ENCODE measurements around the gene NOM1. TPM values are rescaled to one million over a fixed set of nuclear protein-coding genes. Genes with fewer than 3 reads are reported as not detected.
"Not testable (repeated sequence)": the region's sequence is repeated elsewhere in the genome, so short reads cannot be mapped to it uniquely, and the experiment has no call there.

The NOM1 gene, protein sequence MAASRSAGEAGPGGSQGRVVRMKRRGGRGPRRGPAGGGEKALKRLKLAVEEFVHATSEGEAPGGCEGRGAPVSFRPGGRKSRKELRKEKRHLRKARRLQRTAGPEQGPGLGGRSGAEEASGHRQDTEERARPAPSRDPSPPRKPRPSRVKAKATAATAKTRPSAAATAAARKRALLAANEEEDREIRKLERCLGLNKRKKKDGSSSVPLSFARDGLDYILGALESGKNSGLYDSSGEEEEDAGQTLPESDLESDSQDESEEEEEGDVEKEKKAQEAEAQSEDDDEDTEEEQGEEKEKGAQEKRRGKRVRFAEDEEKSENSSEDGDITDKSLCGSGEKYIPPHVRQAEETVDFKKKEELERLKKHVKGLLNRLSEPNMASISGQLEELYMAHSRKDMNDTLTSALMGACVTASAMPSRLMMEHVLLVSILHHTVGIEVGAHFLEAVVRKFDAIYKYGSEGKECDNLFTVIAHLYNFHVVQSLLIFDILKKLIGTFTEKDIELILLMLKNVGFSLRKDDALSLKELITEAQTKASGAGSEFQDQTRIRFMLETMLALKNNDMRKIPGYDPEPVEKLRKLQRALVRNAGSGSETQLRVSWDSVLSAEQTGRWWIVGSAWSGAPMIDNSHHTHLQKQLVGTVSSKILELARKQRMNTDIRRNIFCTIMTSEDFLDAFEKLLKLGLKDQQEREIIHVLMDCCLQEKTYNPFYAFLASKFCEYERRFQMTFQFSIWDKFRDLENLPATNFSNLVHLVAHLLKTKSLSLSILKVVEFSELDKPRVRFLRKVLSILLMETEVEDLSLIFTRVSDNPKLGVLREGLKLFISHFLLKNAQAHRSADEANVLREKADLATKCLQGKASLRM
- polyA plus RNA-seq (ENCODE audit: insufficient read length) = 32.9 TPM
- long read RNA-seq, donor 1, partial matches to known transcripts = 9 of 10 reads
- long read RNA-seq, donor 1, other reads (novel, unspliced or antisense) = 0 of 10 reads
- long read RNA-seq, donor 2, full-length matches to known transcripts = 4 of 4 reads
- long read RNA-seq, donor 2, partial matches to known transcripts = 0 of 4 reads
- long read RNA-seq, donor 2, other reads (novel, unspliced or antisense) = 0 of 4 reads
- long read RNA-seq, donor 3 = 0 reads
- long read RNA-seq, donor 4, partial matches to known transcripts = 0 of 1 reads
- long read RNA-seq, donor 4, other reads (novel, unspliced or antisense) = 0 of 1 reads
- long read RNA-seq, donor 5, partial matches to known transcripts = 5 of 6 reads
- long read RNA-seq, donor 5, other reads (novel, unspliced or antisense) = 0 of 6 reads
- long read RNA-seq, donor 6, full-length matches to known transcripts = 1 of 8 reads
- long read RNA-seq, donor 6, partial matches to known transcripts = 7 of 8 reads
- long read RNA-seq, donor 6, other reads (novel, unspliced or antisense) = 0 of 8 reads
- long read RNA-seq, donor 7, full-length matches to known transcripts = 2 of 12 reads
- long read RNA-seq, donor 7, partial matches to known transcripts = 10 of 12 reads
- long read RNA-seq, donor 7, other reads (novel, unspliced or antisense) = 0 of 12 reads
- long read RNA-seq, donor 8 = 0 reads

DNA sequence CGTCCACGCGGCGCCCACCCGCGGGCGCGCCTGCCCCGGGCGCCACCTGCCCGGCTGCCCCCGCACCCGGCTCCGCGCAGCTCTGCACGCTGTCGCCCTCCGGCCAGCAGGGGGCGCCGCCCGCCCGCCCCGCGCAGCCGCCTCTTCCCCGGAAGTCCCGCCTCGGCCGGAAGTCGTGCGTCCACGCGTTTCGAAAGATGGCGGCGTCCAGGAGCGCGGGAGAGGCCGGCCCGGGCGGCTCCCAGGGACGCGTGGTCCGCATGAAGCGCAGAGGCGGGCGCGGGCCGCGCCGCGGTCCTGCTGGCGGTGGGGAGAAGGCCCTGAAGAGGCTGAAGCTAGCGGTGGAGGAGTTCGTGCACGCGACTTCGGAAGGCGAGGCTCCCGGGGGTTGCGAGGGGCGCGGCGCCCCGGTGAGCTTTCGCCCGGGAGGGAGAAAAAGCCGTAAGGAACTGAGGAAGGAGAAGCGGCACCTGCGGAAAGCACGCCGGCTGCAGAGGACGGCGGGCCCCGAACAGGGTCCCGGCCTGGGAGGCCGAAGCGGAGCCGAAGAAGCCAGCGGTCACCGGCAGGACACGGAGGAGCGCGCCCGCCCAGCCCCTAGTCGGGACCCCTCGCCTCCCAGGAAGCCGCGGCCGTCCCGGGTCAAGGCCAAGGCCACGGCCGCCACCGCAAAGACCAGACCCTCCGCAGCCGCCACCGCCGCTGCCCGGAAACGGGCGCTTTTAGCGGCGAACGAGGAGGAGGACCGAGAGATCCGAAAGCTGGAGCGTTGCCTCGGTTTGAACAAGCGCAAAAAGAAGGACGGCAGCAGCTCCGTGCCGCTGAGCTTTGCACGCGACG lies at the start of gene NOM1:
Gene NOM1 (plus strand): TSS at position 172 of the 840 bp plus-strand sequence. CDS start 26 bp downstream, at position 198.
- DNase-seq = peak; percentile 87

DNA sequence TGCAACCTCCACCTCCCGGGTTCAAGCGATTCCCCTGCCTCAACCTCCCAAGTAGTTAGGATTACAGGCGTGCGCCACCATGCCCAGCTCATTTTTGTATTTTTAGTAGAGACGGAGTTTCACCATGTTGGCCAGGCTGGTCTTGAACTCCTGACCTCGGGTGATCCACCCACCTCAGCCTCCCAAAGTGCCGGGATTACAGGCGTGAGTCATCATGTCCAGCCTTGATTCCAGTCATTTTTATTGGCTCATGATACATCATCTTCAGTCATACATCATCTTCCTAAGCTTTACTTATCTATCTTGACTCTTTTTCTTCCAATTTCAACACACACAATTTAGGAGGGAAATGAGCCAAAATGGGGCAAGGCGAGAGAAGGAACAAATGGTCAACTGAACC lies 49.4 kb upstream of the NOM1 start:
- DNase-seq = not testable (repeated sequence)

DNA sequence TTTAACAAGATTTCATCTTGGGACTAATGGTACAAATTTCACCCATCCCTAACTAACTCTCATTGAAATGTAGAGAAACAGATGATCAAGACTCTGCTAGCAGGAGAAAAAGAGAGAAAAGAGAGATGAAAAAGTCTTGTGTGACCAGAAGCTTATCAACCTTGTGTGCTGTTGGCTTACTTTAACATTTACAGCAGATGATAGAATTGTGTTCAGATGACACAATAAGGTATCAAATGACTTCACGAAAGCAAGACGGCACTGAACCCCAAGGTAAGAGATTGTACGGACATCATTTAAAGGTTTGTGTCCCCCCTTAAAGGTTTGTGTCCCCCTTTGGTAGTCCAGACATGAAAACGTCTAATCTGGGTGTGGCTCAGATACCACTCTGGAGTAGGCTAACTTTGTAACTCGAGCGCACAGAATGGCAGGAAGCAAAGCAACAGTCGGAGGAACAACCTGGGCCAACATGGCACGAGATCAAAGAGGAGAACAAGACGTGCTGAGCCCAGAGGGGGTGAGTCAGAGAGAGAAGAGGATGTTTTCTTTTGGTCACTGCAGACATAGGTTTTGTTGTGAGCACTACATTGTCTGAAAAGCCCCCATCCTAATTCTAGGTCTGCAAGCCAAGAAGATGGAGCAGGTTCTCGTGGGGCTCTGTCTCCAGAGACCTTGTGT lies 46.1 kb upstream of the NOM1 start:
- no peak for DNase-seq

DNA sequence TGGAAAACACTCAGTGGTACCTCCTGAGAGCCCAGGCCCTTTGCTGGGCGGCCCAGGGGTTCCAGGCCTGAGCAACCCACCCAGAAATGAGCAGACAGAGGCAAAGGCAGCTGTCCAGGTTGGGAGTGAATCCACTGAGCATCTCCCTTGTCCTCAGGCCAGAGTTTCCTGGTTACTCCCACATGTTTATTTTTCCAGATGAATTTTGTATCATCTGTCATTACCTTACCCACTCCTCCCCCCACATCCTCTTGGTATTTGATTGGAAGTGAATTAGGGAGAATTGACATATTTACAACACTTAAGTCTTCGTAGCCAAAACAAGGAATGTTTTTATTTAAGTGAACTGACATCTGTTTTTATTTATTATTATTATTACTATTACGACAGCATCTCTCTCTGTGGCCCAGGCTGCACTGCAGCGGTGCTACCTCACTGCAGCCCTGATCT lies 43.3 kb upstream of the NOM1 start:
- DNase-seq = no peak

DNA sequence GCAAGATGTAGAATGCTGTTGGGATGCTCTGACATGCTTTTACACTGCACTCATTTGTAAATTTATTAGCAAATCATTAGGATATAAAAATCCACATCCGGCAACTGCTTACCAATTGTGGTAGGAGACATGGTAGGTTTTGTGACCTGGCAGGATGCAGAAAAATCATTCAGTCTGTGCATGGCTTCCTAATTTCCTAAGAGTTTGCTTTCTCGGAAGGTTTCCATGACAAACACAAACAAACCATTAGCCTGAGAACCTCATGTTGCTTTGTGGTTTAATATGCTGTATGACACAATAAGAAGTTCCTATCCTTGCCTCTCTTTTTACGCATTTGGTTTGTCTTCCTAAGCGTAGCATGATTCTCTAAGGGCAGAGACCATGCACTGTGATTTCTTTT lies 41.9 kb upstream of the NOM1 start:
- DNase-seq = no peak

DNA sequence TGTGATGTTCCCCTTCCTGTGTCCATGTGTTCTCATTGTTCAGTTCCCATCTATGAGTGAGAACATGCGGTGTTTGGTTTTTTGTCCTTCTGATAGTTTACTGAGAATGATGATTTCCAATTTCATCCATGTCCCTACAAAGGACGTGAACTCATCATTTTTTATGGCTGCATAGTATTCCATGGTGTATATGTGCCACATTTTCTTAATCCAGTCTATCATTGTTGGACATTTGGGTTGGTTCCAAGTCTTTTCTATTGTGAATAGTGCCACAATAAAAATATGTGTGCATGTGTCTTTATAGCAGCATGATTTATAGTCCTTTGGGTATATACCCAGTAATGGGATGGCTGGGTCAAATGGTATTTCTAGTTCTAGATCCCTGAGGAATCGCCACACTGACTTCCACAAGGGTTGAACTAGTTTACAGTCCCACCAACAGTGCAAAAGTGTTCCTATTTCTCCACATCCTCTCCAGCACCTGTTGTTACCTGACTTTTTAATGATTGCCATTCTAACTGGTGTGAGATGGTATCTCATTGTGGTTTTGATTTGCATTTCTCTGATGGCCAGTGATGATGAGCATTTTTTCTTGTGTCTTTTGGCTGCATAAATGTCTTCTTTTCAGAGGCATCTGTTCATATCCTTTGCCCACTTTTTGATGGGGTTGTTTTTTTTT lies 39.8 kb upstream of the NOM1 start:
- not testable (repeated sequence) for DNase-seq

DNA sequence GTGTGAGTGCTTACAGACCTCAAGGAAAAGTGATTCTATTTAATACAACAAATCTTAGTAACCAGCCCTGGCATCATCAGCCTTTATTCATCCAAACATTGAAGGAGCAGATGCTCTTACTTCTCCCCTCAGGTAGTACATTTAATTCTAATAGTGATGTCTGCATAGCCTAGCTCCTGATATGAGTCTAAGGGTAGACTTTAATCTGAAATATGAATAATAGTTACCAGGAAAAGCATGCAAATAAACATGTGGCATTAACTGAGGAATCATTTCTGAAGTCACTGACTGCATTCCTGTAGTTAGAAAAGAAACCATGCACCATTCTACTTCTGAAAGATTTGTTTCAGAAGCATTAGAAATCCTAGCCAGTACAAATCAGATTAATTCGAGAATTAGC lies 30.9 kb upstream of the NOM1 start:
- no peak for DNase-seq

DNA sequence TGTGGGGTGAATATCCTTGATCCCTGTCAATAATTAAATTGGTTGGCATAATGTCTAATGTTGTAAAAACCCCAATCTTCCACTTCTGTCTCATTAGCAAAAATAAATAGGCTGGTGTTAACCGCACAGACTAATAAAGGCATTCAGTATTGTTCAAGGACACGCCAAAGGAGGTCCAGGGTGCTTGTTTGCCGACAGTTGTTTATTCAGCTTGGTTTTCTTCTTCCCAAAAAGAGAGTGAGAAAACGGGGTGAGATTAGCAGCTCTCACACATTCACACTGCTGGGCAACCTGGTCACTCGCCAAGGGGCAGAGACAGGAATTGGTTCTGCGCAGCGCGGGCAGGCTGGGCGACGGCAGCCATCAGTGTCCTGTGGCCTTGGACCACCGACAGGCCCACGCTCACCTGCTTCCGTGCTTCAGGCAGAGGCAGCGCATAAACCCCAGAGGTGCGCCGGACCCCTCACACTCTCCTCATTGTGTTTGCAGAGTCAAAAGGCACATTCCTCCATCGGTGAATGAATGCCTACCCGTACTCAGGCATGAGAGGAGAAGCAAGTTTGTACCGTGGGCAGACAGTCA lies 30.3 kb upstream of the NOM1 start:
- no peak for DNase-seq

DNA sequence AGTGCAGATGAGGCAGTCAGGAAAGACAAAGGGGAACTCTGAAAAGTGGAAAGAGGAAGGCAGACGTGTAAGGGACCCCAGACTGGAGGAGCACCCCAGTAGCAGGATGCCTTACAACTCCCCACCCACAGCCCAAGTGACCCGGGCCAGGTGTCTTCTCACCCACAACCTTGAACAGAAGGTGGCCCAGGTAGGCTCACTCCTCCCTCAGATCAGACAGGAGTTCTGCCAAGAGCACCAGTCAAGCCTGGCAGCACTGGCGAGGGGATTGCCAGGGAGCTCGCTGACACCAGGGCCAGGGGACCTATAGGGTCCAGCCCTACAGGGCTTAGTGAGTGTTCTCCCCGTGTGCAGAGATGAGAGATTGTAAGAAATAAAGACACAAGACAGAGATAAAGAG lies 29.4 kb upstream of the NOM1 start:
- no peak for DNase-seq

DNA sequence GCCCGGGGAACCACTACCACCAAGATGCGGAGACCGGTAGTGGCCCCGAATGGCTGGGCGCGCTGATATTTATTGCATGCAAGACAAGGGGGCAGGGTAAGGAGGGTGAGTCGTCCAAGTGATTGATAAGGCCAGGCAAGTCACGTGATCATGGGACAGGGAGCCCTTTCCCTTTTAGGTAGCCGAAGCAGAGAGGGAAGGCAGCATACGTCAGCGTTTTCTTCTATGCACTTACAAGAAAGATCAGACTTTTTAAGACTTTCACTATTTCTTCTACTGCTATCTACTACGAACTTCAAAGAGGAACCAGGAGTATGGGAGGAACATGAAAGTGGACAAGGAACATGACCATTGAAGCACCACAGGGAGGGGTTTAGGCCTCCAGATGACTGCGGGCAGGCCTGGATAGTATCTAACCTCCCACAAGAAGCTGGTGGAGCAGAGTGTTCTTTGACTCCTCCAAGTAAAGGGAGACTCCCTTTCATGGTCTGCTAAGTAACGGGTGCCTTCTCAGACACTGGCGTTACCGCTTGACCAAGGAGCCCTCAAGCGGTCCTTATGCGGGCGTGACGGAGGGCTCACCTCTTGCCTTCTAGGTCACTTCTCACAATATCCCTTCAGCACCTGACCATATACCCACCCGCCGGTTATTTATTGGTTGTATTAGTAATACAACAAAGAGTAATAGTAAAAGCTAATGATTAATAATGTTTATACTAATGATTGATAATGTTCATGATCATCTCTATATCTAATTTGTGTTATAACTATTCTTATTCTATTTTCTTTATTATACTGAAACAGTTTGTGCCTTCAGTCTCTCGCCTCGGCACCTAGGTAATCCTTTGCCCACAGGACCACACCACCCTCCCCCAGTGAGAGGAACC lies 28.8 kb upstream of the NOM1 start:
- DNase-seq = not testable (repeated sequence)

DNA sequence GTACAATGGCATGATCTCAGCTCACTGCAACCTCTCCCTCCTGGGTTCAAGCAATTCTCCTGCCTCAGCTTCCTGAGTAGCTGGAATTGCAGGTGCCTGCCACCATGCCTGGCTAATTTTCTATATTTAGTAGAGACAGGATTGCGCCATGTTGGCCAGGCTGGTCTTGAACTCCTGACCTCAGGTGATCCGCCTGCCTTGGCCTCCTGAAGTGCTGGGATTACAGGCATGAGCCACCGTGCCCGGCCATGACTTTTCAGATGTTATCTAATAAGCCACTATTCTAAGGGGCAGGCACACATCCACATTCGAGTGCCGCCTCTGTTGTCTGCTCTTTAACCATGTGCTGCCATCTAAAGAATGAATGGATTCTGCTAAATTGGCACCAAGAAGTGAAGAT lies 27.2 kb upstream of the NOM1 start:
- not testable (repeated sequence) for DNase-seq

DNA sequence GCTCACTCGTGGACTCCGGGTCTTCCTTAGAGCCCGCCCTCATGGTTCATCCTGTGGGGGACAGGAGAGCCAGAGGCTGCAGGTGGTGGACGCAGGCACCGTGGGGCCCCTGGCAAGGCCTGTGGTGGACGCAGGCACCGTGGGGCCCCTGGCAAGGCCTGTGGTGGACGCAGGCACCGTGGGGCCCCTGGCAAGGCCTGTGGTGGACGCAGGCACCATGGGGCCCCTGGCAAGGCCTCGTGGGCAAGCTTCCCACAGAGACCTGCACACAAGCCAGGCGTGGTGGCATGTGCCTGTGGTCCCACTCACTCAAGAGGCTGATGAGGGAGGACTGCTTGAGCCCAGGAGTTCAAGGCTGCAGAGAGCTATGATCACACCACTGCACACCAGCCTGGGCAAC lies 23.7 kb upstream of the NOM1 start:
- DNase-seq = not testable (repeated sequence)

DNA sequence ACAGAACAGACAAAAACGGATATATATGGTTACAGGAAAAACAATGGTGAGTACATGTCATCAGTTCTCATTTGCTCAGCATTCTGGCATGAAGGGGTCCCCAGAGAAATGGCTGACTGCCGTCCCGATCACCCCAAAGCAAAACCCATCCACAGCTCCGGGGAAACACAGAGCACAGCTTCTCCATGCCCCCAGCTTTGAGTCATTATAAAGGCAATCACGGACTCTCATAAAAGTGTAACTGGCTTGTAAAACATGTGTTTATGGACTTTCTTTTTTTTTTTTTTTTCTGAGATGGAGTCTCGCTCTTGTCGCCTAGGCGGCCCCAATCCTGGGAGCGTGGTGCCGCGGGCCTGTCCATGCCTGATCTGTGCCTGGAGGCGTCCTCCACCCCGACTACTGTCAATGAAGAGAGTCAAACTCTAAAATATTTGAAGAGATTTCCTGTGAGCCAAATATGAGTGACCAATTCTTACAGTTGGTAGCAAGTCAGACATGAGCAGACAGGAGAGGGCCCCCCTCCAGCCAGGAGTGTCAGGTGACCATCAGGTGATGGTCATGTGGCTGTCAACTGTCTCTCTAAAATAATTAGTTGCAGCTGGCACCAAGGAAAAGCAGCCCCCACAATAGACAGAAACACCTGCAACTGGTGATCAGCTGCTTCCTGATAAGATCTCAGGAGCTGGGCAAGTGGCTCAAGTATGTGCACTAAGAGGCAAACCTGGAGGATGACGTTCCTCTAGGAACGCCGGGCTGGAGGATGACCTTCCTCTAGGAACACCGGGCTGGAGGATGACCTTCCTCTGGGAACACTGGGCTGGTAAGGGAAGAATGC lies 21.7 kb upstream of the NOM1 start:
- DNase-seq = no peak

DNA sequence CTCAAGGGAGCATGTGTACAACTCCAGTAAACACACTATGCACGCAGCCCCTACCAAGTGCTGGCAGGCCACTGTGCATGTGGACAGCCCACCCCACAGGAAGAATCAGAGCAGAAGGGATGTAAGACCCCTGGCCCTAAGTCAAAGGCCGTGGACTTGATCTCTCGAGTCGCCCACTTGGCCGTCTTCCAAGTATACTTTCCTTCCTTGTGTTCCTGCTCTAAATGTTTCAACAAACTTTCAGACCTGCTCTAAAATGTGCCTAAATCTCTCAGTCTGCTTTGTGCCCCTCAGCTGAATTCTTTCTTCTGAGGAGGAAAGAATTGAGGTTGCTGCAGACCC lies 21.1 kb upstream of the NOM1 start:
- no peak for DNase-seq

DNA sequence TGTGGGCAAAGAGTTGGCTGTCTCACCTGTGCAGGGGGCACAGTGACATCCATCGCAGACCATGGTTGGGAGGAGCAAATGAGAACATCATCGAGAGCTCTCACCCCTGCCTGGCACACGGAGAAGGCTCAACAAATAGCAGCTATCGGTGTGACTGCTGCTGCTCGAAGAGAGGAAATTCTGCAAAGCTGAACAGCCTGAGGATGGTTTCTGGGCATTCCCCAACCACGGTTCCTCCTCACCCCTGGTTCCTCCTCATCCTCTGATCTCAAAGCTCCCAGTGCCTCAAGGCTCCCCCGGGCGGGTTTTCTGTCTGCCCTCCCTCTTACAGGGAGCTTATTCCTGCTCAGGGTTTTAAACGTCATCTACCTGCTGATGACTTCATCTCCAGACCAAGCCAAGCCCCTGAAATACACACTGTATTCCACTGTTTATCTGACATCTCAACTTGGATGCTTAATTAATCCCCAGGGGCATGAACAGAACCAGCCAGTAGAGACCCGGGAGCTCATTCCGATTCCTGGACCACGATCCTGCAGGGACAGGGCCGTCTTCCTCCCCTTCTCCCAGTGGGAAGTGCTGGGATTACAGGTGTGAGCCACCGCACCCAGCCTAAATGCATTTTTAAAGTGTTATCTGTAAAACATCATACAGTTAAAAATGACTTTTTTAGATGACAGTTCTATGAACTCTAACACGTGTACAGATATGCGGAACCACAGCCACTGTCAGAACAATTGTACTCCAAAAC lies 19.5 kb upstream of the NOM1 start:
- DNase-seq = no peak

DNA sequence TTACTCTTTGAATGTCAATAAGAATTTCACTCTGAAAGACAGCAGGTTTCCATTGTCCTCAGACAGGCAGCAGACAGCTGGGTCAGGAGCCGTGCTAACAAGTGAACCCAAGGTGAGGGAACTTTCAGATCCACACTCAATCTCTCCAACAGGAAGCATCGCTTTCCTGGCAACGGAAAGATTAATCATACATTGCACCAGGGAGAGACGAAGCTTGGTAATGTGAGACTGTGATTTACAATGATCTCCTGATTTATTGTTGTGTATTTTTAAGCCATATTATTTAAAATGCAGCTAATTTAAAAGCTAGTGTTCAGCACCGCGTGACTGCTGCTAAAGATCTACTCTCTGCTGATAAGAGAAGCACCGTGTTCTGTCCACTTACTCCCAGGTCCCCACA lies 17.5 kb upstream of the NOM1 start:
- DNase-seq = no peak

Measured in left kidney (tissue), 8 donors.